Muscle layer of duodenum (tissue), 2 donors: ENCODE data around the gene FAXC.
"Not testable (repeated sequence)": the region's sequence is repeated elsewhere in the genome, so short reads cannot be mapped to it uniquely, and the experiment has no call there.

Source experiments
- H3K27ac ChIP-seq: one replicate; pipeline ENCODE4 v1.7.0; 2013; ENCODE audit warnings: mild to moderate bottlenecking, low read length
- H3K27me3 ChIP-seq: one replicate; pipeline ENCODE4 v1.7.0; 2013; ENCODE audit warnings: low read depth, mild to moderate bottlenecking, control low read depth, low read length
- H3K36me3 ChIP-seq, 2 donors: one replicate each; pipeline ENCODE4 v1.7.0; 2013; ENCODE audit warnings: low read length in 2 of 2, control low read depth in 1 of 2, mild to moderate bottlenecking in 1 of 2; ENCODE audit not compliant: insufficient read depth in 2 of 2, control insufficient read depth in 1 of 2
- H3K4me1 ChIP-seq, 2 donors: one replicate each; pipeline ENCODE4 v1.7.0; 2013; ENCODE audit warnings: low read length in 2 of 2, mild to moderate bottlenecking in 2 of 2, control low read depth in 1 of 2, moderate library complexity in 1 of 2; ENCODE audit not compliant: insufficient read depth in 2 of 2, control insufficient read depth in 1 of 2
- H3K4me3 ChIP-seq, 2 donors: one replicate each; pipeline ENCODE4 v1.7.0; 2013; ENCODE audit warnings: low read length in 2 of 2, low read depth in 1 of 2, mild to moderate bottlenecking in 1 of 2
- H3K9me3 ChIP-seq, 2 donors: one replicate each; pipeline ENCODE4 v1.7.0; 2013; ENCODE audit warnings: low read length in 2 of 2, control low read depth in 1 of 2, mild to moderate bottlenecking in 1 of 2; ENCODE audit not compliant: control insufficient read depth in 1 of 2
- donor health status: healthy.

FAXC gene

GRCh38 chr6:99282479-99283062 lies 66.9 kb downstream of the FAXC start:
- Histone ChIP-seq H3K36me3 (peaks cover 0 to 3% of the 10 kb centered on the region in 2 donors), H3K4me1 (no peaks in the 10 kb centered on the region), H3K4me3 (no peak overlapping the region)

GRCh38 chr6:99276747-99277146 lies 72.7 kb downstream of the FAXC start:
- Histone ChIP-seq H3K4me3 (no peak overlapping the region), H3K36me3 (peaks cover 0 to 3% of the 10 kb centered on the region in 2 donors), H3K27me3 (no peaks in the 10 kb centered on the region), H3K9me3 (no peaks in the 10 kb centered on the region), H3K4me1 (no peaks in the 10 kb centered on the region), H3K27ac (no peak overlapping the region)

More at GRCh38 chr6:99282479-99283062, 66.9 kb downstream of the FAXC start:
- Histone ChIP-seq H3K9me3 (no peaks in the 10 kb centered on the region), H3K27ac (no peak overlapping the region), H3K27me3 (no peaks in the 10 kb centered on the region)

GRCh38 chr6:99270826-99271225 lies 78.6 kb downstream of the FAXC start:
- Histone ChIP-seq H3K4me3 (no peak overlapping the region), H3K27me3 (no peaks in the 10 kb centered on the region), H3K36me3 (no peaks in the 10 kb centered on the region), H3K4me1 (no peaks in the 10 kb centered on the region), H3K27ac (no peak overlapping the region), H3K9me3 (no peaks in the 10 kb centered on the region)

GRCh38 chr6:99270030-99270429 lies 79.4 kb downstream of the FAXC start:
- H3K27me3 ChIP-seq = no peaks in the 10 kb centered on the region
- no peaks in the 10 kb centered on the region for H3K36me3 ChIP-seq
- no peak overlapping the region for H3K4me3 ChIP-seq
- no peaks in the 10 kb centered on the region for H3K9me3 ChIP-seq
- no peak overlapping the region for H3K27ac ChIP-seq
- no peaks in the 10 kb centered on the region for H3K4me1 ChIP-seq

GRCh38 chr6:99269207-99269606 lies 80.3 kb downstream of the FAXC start:
- H3K36me3 ChIP-seq = no peaks in the 10 kb centered on the region
- H3K4me3 ChIP-seq = no peak overlapping the region
- H3K27me3 ChIP-seq = no peaks in the 10 kb centered on the region
- no peak overlapping the region for H3K27ac ChIP-seq
- H3K4me1 ChIP-seq = no peaks in the 10 kb centered on the region
- no peaks in the 10 kb centered on the region for H3K9me3 ChIP-seq

- H3K9me3 ChIP-seq, H3K4me1 ChIP-seq, H3K4me3 ChIP-seq, H3K27me3 ChIP-seq, H3K27ac ChIP-seq, H3K36me3 ChIP-seq: not testable (repeated sequence)
These were observed 82.5 kb downstream of the FAXC start for GRCh38 chr6:99266996-99267395.

GRCh38 chr6:99265447-99265846 lies 84.0 kb downstream of the FAXC start:
- not testable (repeated sequence) for H3K4me3 ChIP-seq, H3K4me1 ChIP-seq, H3K27ac ChIP-seq, H3K9me3 ChIP-seq, H3K36me3 ChIP-seq, H3K27me3 ChIP-seq

- no peak overlapping the region for H3K4me3 ChIP-seq
- H3K9me3 ChIP-seq = no peaks in the 10 kb centered on the region
These were observed 94.6 kb downstream of the FAXC start for GRCh38 chr6:99254616-99255550.

GRCh38 chr6:99253271-99253670 lies 96.2 kb downstream of the FAXC start:
- Histone ChIP-seq H3K4me1 (no peaks in the 10 kb centered on the region), H3K27ac (no peak overlapping the region), H3K27me3 (no peaks in the 10 kb centered on the region), H3K4me3 (no peak overlapping the region), H3K9me3 (no peaks in the 10 kb centered on the region), H3K36me3 (no peaks in the 10 kb centered on the region)

More at GRCh38 chr6:99254616-99255550, 94.6 kb downstream of the FAXC start:
- no peak overlapping the region for H3K27ac ChIP-seq
- H3K36me3 ChIP-seq = no peaks in the 10 kb centered on the region
- no peaks in the 10 kb centered on the region for H3K4me1 ChIP-seq
- H3K27me3 ChIP-seq = no peaks in the 10 kb centered on the region

- Histone ChIP-seq H3K9me3 (no peaks in the 10 kb centered on the region), H3K4me3 (no peak overlapping the region), H3K4me1 (no peaks in the 10 kb centered on the region), H3K36me3 (no peaks in the 10 kb centered on the region), H3K27me3 (no peaks in the 10 kb centered on the region), H3K27ac (no peak overlapping the region)
These were observed 97.1 kb downstream of the FAXC start for GRCh38 chr6:99252421-99252820.

- Histone ChIP-seq H3K27ac (no peak overlapping the region), H3K36me3 (no peaks in the 10 kb centered on the region), H3K4me3 (no peak overlapping the region), H3K9me3 (no peaks in the 10 kb centered on the region), H3K4me1 (no peaks in the 10 kb centered on the region), H3K27me3 (no peaks in the 10 kb centered on the region)
These were observed 99.0 kb downstream of the FAXC start for GRCh38 chr6:99250476-99250875.
